CD4-positive, alpha-beta T cell (primary cell): ENCODE measurements around the gene TRIM47. TPM values are rescaled to one million over a fixed set of nuclear protein-coding genes. Genes with fewer than 3 reads are reported as not detected.
A peak's percentile ranks its signal among the peaks of the same experiment; 100 is the strongest.

Source experiments
- ATAC-seq: fragments of 200-7000 bp; cut with Tn5 transposase; one replicate; pipeline ENCODE4 v1.10.0; 2022; ENCODE audit warnings: mild to moderate bottlenecking; ENCODE audit not compliant: poor library complexity
- CTCF ChIA-PET: fragments of 350-600 bp; sonication (Branson Sonifier 250); formaldehyde crosslinking; loops from one replicate; lab custom pipeline; 2021; ENCODE audit warnings: antibody characterized with exemption, inconsistent platforms; lab: Charles Lee
- POLR2A ChIA-PET: fragments of 350-600 bp; sonication (Branson Sonifier 250); formaldehyde crosslinking; loops from one replicate; lab custom pipeline; 2021; ENCODE audit warnings: antibody characterized with exemption, inconsistent platforms; lab: Charles Lee
- DNase-seq, 14 experiments: peaks; one replicate each; pipeline ENCODE4 v3.0.0-alpha.2; 2013 to 2020; ENCODE audit warnings: mixed read lengths in 2 of 14
- H3K27ac ChIP-seq, 2 donors: one replicate each; pipeline versions ENCODE4 v1.5.1 to v1.7.0; 2013; ENCODE audit warnings: low read length in 2 of 2, low read depth in 1 of 2, mild to moderate bottlenecking in 1 of 2
- H3K27me3 ChIP-seq, 2 experiments: 1 replicate in 1 of 2; 2 replicates in 1 of 2; pipeline versions ENCODE4 v1.6.1 to v1.7.0; 2013; ENCODE audit warnings: low read length in 2 of 2, control low read depth in 1 of 2, mild to moderate bottlenecking in 1 of 2, moderate library complexity in 1 of 2; ENCODE audit not compliant: insufficient read depth in 2 of 2, control insufficient read depth in 1 of 2
- H3K36me3 ChIP-seq: one replicate; pipeline ENCODE4 v1.6.1; 2013; ENCODE audit warnings: low read length, control low read depth; ENCODE audit not compliant: insufficient read depth
- H3K4me1 ChIP-seq: one replicate; pipeline ENCODE4 v1.6.1; 2013; ENCODE audit warnings: low read length, control low read depth; ENCODE audit not compliant: insufficient read depth
- H3K4me3 ChIP-seq: one replicate; pipeline ENCODE4 v1.5.1; 2013; ENCODE audit warnings: mild to moderate bottlenecking, low read length, moderate library complexity
- H3K9me3 ChIP-seq, 2 experiments: 1 replicate in 1 of 2; 2 replicates in 1 of 2; pipeline versions ENCODE4 v1.6.1 to v1.7.0; 2013; ENCODE audit warnings: low read length in 2 of 2, mild to moderate bottlenecking in 2 of 2, control low read depth in 1 of 2, moderate library complexity in 1 of 2; ENCODE audit not compliant: control insufficient read depth in 1 of 2, insufficient read depth in 1 of 2
- H3K27ac Mint-ChIP-seq: one replicate; pipeline ENCODE4 v1.8.0; 2020; ENCODE audit warnings: mixed read lengths
- H3K27me3 Mint-ChIP-seq: one replicate; pipeline ENCODE4 v1.8.0; 2021; ENCODE audit warnings: mixed read lengths
- H3K36me3 Mint-ChIP-seq: one replicate; pipeline ENCODE4 v1.8.0; 2021; ENCODE audit warnings: low read depth, mixed read lengths
- H3K4me1 Mint-ChIP-seq: one replicate; pipeline ENCODE4 v1.8.0; 2021; ENCODE audit warnings: low read depth, mixed read lengths
- H3K4me3 Mint-ChIP-seq: one replicate; pipeline ENCODE4 v1.8.0; 2020; ENCODE audit warnings: mild to moderate bottlenecking, mixed read lengths
- H3K9me3 Mint-ChIP-seq: one replicate; pipeline ENCODE4 v1.8.0; 2020; ENCODE audit warnings: mixed read lengths
- CTCF ChIP-seq: fragments of 200-600 bp; IDR thresholded peaks from one replicate; pipeline ENCODE4 v1.8.0; 2022; ENCODE audit warnings: antibody characterized with exemption, mild to moderate bottlenecking
- intact Hi-C, 2 experiments: fragments of 100-400 bp; cut with DNase I in 1 of 2; cut with micrococcal nuclease in 1 of 2; formaldehyde crosslinking; loops; one replicate each; pipeline versions ENCODE4 v1.15.1 to v1.9.0; 2023 to 2025; cut with DNase I, micrococcal nuclease
- total RNA-seq, 174 experiments: library from RNA in 2 of 174; stranded (reverse) in 2 of 174; gene quantifications; one replicate each; pipeline ENCODE4 v1.2.3 and lab custom pipeline; 2021 to 2026

TRIM47 gene
- total RNA-seq, 2 experiments from 2014 or later, result 2.3 to 2.8 TPM

- peak overlapping the region; percentile 56 for H3K4me3 Mint-ChIP-seq
- no peak for TF ChIP-seq CTCF
- peaks cover 16% of the 10 kb centered on the region for H3K4me1 Mint-ChIP-seq
- Histone ChIP-seq H3K9me3 (no peaks in the 10 kb centered on the region), H3K36me3 (peaks cover 51% of the 10 kb centered on the region), H3K27ac (no peak overlapping the region), H3K27me3 (no peaks in the 10 kb centered on the region), H3K4me3 (no peak overlapping the region), H3K4me1 (peaks cover 63% of the 10 kb centered on the region)
- H3K9me3 Mint-ChIP-seq, result no peaks in the 10 kb centered on the region
- ChIA-PET POLR2A (interaction anchor here (0.8 to 1.8 kb wide), 3 partner anchors 14 to 61 kb away, joined by 3 to 8 read pairs (median 3); partner anchors contain the start of gene WBP2), CTCF (no interaction called here)
- no peak overlapping the region for H3K27ac Mint-ChIP-seq
- intact Hi-C loops, result loop anchor here in 1 of 2 experiments (5.0 kb wide), 1 partner anchor 37 kb away; the partner anchor contains the start of gene TRIM47
- ATAC-seq, result no peak
- H3K27me3 Mint-ChIP-seq, result no peaks in the 10 kb centered on the region
- peaks cover 62% of the 10 kb centered on the region for H3K36me3 Mint-ChIP-seq
- DNase-seq, result no peak
These were observed 37.6 kb downstream of the TRIM47 start for GRCh38 chr17:75840799-75841164.

- Histone ChIP-seq H3K9me3 (no peaks in the 10 kb centered on the region), H3K27ac (no peak overlapping the region), H3K4me1 (peaks cover 63% of the 10 kb centered on the region), H3K36me3 (peaks cover 55% of the 10 kb centered on the region), H3K4me3 (no peak overlapping the region), H3K27me3 (no peaks in the 10 kb centered on the region)
- peaks cover 60% of the 10 kb centered on the region for H3K36me3 Mint-ChIP-seq
- no peak overlapping the region for H3K4me3 Mint-ChIP-seq
- intact Hi-C loops, result loop anchor here in 1 of 2 experiments (5.0 kb wide), 1 partner anchor 37 kb away; the partner anchor contains the start of gene TRIM47
- no peak overlapping the region for H3K27ac Mint-ChIP-seq
- CTCF ChIA-PET, result no interaction called here
- no peaks in the 10 kb centered on the region for H3K9me3 Mint-ChIP-seq
- DNase-seq (no peak), ATAC-seq (no peak)
- H3K4me1 Mint-ChIP-seq, result peaks cover 10% of the 10 kb centered on the region
- no peak for TF ChIP-seq CTCF
- H3K27me3 Mint-ChIP-seq, result no peaks in the 10 kb centered on the region
- POLR2A ChIA-PET, result interaction anchor here (0.6 to 2.4 kb wide), 5 partner anchors 15 to 60 kb away, joined by 3 to 8 read pairs (median 3); partner anchors contain the start of gene WBP2
These were observed 38.2 kb downstream of the TRIM47 start for GRCh38 chr17:75839942-75840798.

GRCh38 chr17:75838410-75838809 is 40.0 kb downstream of the TRIM47 start:
- H3K9me3 Mint-ChIP-seq, result no peaks in the 10 kb centered on the region
- no peak for DNase-seq
- ATAC-seq, result no peak
- CTCF ChIA-PET, result interaction anchor here (0.7 kb wide), 1 partner anchor 66 kb away, joined by 3 read pairs; no protein-coding TSS in a partner anchor
- Histone ChIP-seq H3K27me3 (no peaks in the 10 kb centered on the region), H3K4me1 (peaks cover 63% of the 10 kb centered on the region), H3K4me3 (no peak overlapping the region), H3K36me3 (peaks cover 72% of the 10 kb centered on the region), H3K27ac (peak overlapping the region in 1 of 2 donors; percentile 2), H3K9me3 (no peaks in the 10 kb centered on the region)
- TF ChIP-seq CTCF, result no peak
- H3K27ac Mint-ChIP-seq, result no peak overlapping the region
- H3K4me3 Mint-ChIP-seq, result no peak overlapping the region
- intact Hi-C loops, result no loop called here
- H3K27me3 Mint-ChIP-seq, result no peaks in the 10 kb centered on the region
- H3K36me3 Mint-ChIP-seq, result peaks cover 65% of the 10 kb centered on the region
- peaks cover 14% of the 10 kb centered on the region for H3K4me1 Mint-ChIP-seq
- POLR2A ChIA-PET, result interaction anchor here (2.4 kb wide), 1 partner anchor 17 kb away, joined by 6 read pairs; the partner anchor contains the start of gene WBP2
